ENCODE data around the gene ERGIC1.

The ERGIC1 gene

GRCh38 chr5:172903790-172904189 lies 69.7 kb downstream of the ERGIC1 start:
- Histone ChIP-seq H3K27me3 (ENCODE audit: control insufficient read depth, insufficient read depth, low read length) (no peaks in the 10 kb centered on the region), H3K4me3 (ENCODE audit: low read length) (no peak overlapping the region)

GRCh38 chr5:172904312-172904642 lies 70.2 kb downstream of the ERGIC1 start:
- WGBS (ENCODE audit: insufficient coverage, insufficient read length): no CpG with 5 or more reads among the region's 4 CpGs
- Histone ChIP-seq H3K9me3 (ENCODE audit: control insufficient read depth, insufficient read depth, low read length) (no peaks in the 10 kb centered on the region), H3K36me3 (ENCODE audit: control insufficient read depth, insufficient read depth, low read length) (no peaks in the 10 kb centered on the region), H3K4me3 (ENCODE audit: low read length) (no peak overlapping the region), H3K27me3 (ENCODE audit: control insufficient read depth, insufficient read depth, low read length) (no peaks in the 10 kb centered on the region), H3K27ac (ENCODE audit: low read length) (no peak overlapping the region), H3K4me1 (ENCODE audit: control insufficient read depth, insufficient read depth, low read length) (0 out of 2 replicates have a peak, but pooled peaks cover 4% of the 10 kb centered on the region)
- DNase-seq (ENCODE audit: low read depth, low spot score): no peak

More at GRCh38 chr5:172903790-172904189, 69.7 kb downstream of the ERGIC1 start:
- H3K9me3 ChIP-seq (ENCODE audit: control insufficient read depth, insufficient read depth, low read length): no peaks in the 10 kb centered on the region
- no peak overlapping the region for H3K27ac ChIP-seq (ENCODE audit: low read length)
- WGBS (ENCODE audit: insufficient coverage, insufficient read length): no CpG with 5 or more reads among the region's 4 CpGs
- no peak for DNase-seq (ENCODE audit: low read depth, low spot score)
- peaks cover 2% of the 10 kb centered on the region; the same call in 1 of the 2 replicates for H3K36me3 ChIP-seq (ENCODE audit: control insufficient read depth, insufficient read depth, low read length)
- H3K4me1 ChIP-seq (ENCODE audit: control insufficient read depth, insufficient read depth, low read length): 0 out of 2 replicates have a peak, but pooled peaks cover 4% of the 10 kb centered on the region

GRCh38 chr5:172904643-172905345 lies 70.7 kb downstream of the ERGIC1 start:
- Histone ChIP-seq H3K9me3 (ENCODE audit: control insufficient read depth, insufficient read depth, low read length) (no peaks in the 10 kb centered on the region), H3K27me3 (ENCODE audit: control insufficient read depth, insufficient read depth, low read length) (no peaks in the 10 kb centered on the region), H3K27ac (ENCODE audit: low read length) (no peak overlapping the region), H3K36me3 (ENCODE audit: control insufficient read depth, insufficient read depth, low read length) (no peaks in the 10 kb centered on the region), H3K4me1 (ENCODE audit: control insufficient read depth, insufficient read depth, low read length) (0 out of 2 replicates have a peak, but pooled peaks cover 4% of the 10 kb centered on the region), H3K4me3 (ENCODE audit: low read length) (no peak overlapping the region)
- DNase-seq (ENCODE audit: low read depth, low spot score): no peak
- no CpG with 5 or more reads among the region's 13 CpGs for WGBS (ENCODE audit: insufficient coverage, insufficient read length)

GRCh38 chr5:172905346-172906140 lies 71.5 kb downstream of the ERGIC1 start:
- H3K36me3 ChIP-seq (ENCODE audit: control insufficient read depth, insufficient read depth, low read length): no peaks in the 10 kb centered on the region
- 0 out of 2 replicates have a peak, but pooled peaks cover 4% of the 10 kb centered on the region for H3K4me1 ChIP-seq (ENCODE audit: control insufficient read depth, insufficient read depth, low read length)
- no CpG with 5 or more reads among the region's 26 CpGs for WGBS (ENCODE audit: insufficient coverage, insufficient read length)
- DNase-seq (ENCODE audit: low read depth, low spot score): no peak
- H3K27ac ChIP-seq (ENCODE audit: low read length): no peak overlapping the region
- H3K9me3 ChIP-seq (ENCODE audit: control insufficient read depth, insufficient read depth, low read length): no peaks in the 10 kb centered on the region
- no peaks in the 10 kb centered on the region for H3K27me3 ChIP-seq (ENCODE audit: control insufficient read depth, insufficient read depth, low read length)
- no peak overlapping the region for H3K4me3 ChIP-seq (ENCODE audit: low read length)

GRCh38 chr5:172906436-172906835 lies 72.4 kb downstream of the ERGIC1 start:
- H3K4me3 ChIP-seq (ENCODE audit: low read length): no peak overlapping the region
- DNase-seq (ENCODE audit: low read depth, low spot score): no peak
- H3K36me3 ChIP-seq (ENCODE audit: control insufficient read depth, insufficient read depth, low read length): peaks cover 2% of the 10 kb centered on the region; the same call in 1 of the 2 replicates
- H3K4me1 ChIP-seq (ENCODE audit: control insufficient read depth, insufficient read depth, low read length): 0 out of 2 replicates have a peak, but pooled peaks cover 4% of the 10 kb centered on the region
- H3K27ac ChIP-seq (ENCODE audit: low read length): no peak overlapping the region
- no peaks in the 10 kb centered on the region for H3K27me3 ChIP-seq (ENCODE audit: control insufficient read depth, insufficient read depth, low read length)
- WGBS (ENCODE audit: insufficient coverage, insufficient read length): no CpG with 5 or more reads among the region's 6 CpGs
- no peaks in the 10 kb centered on the region for H3K9me3 ChIP-seq (ENCODE audit: control insufficient read depth, insufficient read depth, low read length)

- WGBS (ENCODE audit: insufficient coverage, insufficient read length): no CpG with 5 or more reads among the region's 10 CpGs
Observed at GRCh38 chr5:172906888-172907287, 72.8 kb downstream of the ERGIC1 start.

GRCh38 chr5:172907657-172908056 lies 73.6 kb downstream of the ERGIC1 start:
- Histone ChIP-seq H3K4me3 (ENCODE audit: low read length) (no peak overlapping the region), H3K36me3 (ENCODE audit: control insufficient read depth, insufficient read depth, low read length) (peaks cover 3% of the 10 kb centered on the region; the same call in 1 of the 2 replicates), H3K27ac (ENCODE audit: low read length) (no peak overlapping the region), H3K4me1 (ENCODE audit: control insufficient read depth, insufficient read depth, low read length) (0 out of 2 replicates have a peak, but pooled peaks cover 2% of the 10 kb centered on the region), H3K27me3 (ENCODE audit: control insufficient read depth, insufficient read depth, low read length) (no peaks in the 10 kb centered on the region), H3K9me3 (ENCODE audit: control insufficient read depth, insufficient read depth, low read length) (no peaks in the 10 kb centered on the region)
- no CpG with 5 or more reads among the region's 4 CpGs for WGBS (ENCODE audit: insufficient coverage, insufficient read length)
- no peak for DNase-seq (ENCODE audit: low read depth, low spot score)

More at GRCh38 chr5:172906888-172907287, 72.8 kb downstream of the ERGIC1 start:
- Histone ChIP-seq H3K27me3 (ENCODE audit: control insufficient read depth, insufficient read depth, low read length) (no peaks in the 10 kb centered on the region), H3K9me3 (ENCODE audit: control insufficient read depth, insufficient read depth, low read length) (no peaks in the 10 kb centered on the region), H3K4me1 (ENCODE audit: control insufficient read depth, insufficient read depth, low read length) (0 out of 2 replicates have a peak, but pooled peaks cover 2% of the 10 kb centered on the region), H3K4me3 (ENCODE audit: low read length) (no peak overlapping the region), H3K27ac (ENCODE audit: low read length) (no peak overlapping the region), H3K36me3 (ENCODE audit: control insufficient read depth, insufficient read depth, low read length) (peaks cover 3% of the 10 kb centered on the region; the same call in 1 of the 2 replicates)
- no peak for DNase-seq (ENCODE audit: low read depth, low spot score)

- Histone ChIP-seq H3K9me3 (ENCODE audit: control insufficient read depth, insufficient read depth, low read length) (no peaks in the 10 kb centered on the region), H3K27ac (ENCODE audit: low read length) (no peak overlapping the region), H3K4me3 (ENCODE audit: low read length) (no peak overlapping the region), H3K36me3 (ENCODE audit: control insufficient read depth, insufficient read depth, low read length) (peaks cover 3% of the 10 kb centered on the region; the same call in 1 of the 2 replicates), H3K4me1 (ENCODE audit: control insufficient read depth, insufficient read depth, low read length) (no peaks in the 10 kb centered on the region), H3K27me3 (ENCODE audit: control insufficient read depth, insufficient read depth, low read length) (0 out of 2 replicates have a peak, but pooled peaks cover 1% of the 10 kb centered on the region)
- WGBS (ENCODE audit: insufficient coverage, insufficient read length): no CpG with 5 or more reads among the region's 10 CpGs
- DNase-seq (ENCODE audit: low read depth, low spot score): no peak
Observed at GRCh38 chr5:172908662-172909061, 74.6 kb downstream of the ERGIC1 start.

GRCh38 chr5:172909931-172910502 lies 76.0 kb downstream of the ERGIC1 start:
- no peaks in the 10 kb centered on the region for H3K9me3 ChIP-seq (ENCODE audit: control insufficient read depth, insufficient read depth, low read length)
- no peaks in the 10 kb centered on the region for H3K4me1 ChIP-seq (ENCODE audit: control insufficient read depth, insufficient read depth, low read length)
- DNase-seq (ENCODE audit: low read depth, low spot score): no peak
- no peak overlapping the region for H3K4me3 ChIP-seq (ENCODE audit: low read length)
- no peak overlapping the region for H3K27ac ChIP-seq (ENCODE audit: low read length)
- no CpG with 5 or more reads among the region's 8 CpGs for WGBS (ENCODE audit: insufficient coverage, insufficient read length)
- 0 out of 2 replicates have a peak, but pooled peaks cover 1% of the 10 kb centered on the region for H3K27me3 ChIP-seq (ENCODE audit: control insufficient read depth, insufficient read depth, low read length)
- peaks cover 8% of the 10 kb centered on the region for H3K36me3 ChIP-seq (ENCODE audit: control insufficient read depth, insufficient read depth, low read length)
